ENCODE results near the gene COBL.

COBL gene

GRCh38 chr7:51043461-51043860, 273.1 kb downstream of the COBL start:
- TF ChIP-seq CTCF (IDR thresholded peaks at IDR 0.05) = no peak
- no peak overlapping the region for H2AFZ ChIP-seq
- H3K9ac ChIP-seq = no peak overlapping the region
- H3K27ac ChIP-seq = no peak overlapping the region
- H3K4me1 ChIP-seq = no peaks in the 10 kb centered on the region
- H3K4me3 ChIP-seq (ENCODE audit: low read depth, low read length) = no peak overlapping the region
- H3K27me3 ChIP-seq (ENCODE audit: control insufficient read depth, insufficient read depth, low read length) = no peaks in the 10 kb centered on the region
- H3K9me3 ChIP-seq (ENCODE audit: control insufficient read depth, low read length) = no peaks in the 10 kb centered on the region
- no peak overlapping the region for H3K4me2 ChIP-seq (ENCODE audit: low read length)
- no peaks in the 10 kb centered on the region for H3K79me2 ChIP-seq
- H3K36me3 ChIP-seq (ENCODE audit: control insufficient read depth, insufficient read depth, low read length) = no peaks in the 10 kb centered on the region

- Histone ChIP-seq H3K9me3 (ENCODE audit: control insufficient read depth, low read length) (no peaks in the 10 kb centered on the region), H3K79me2 (no peaks in the 10 kb centered on the region), H3K4me1 (no peaks in the 10 kb centered on the region), H3K27me3 (ENCODE audit: control insufficient read depth, insufficient read depth, low read length) (no peaks in the 10 kb centered on the region), H3K36me3 (ENCODE audit: control insufficient read depth, insufficient read depth, low read length) (no peaks in the 10 kb centered on the region), H3K4me2 (ENCODE audit: low read length) (no peak overlapping the region), H3K9ac (no peak overlapping the region), H2AFZ (no peak overlapping the region), H3K27ac (no peak overlapping the region), H3K4me3 (ENCODE audit: low read depth, low read length) (no peak overlapping the region)
- no peak for TF ChIP-seq CTCF (IDR thresholded peaks at IDR 0.05)
These were observed 275.8 kb downstream of the COBL start for GRCh38 chr7:51040787-51041186.

- no peaks in the 10 kb centered on the region for H3K79me2 ChIP-seq
- no peak overlapping the region for H3K4me3 ChIP-seq (ENCODE audit: low read depth, low read length)
- no peak overlapping the region for H3K4me2 ChIP-seq (ENCODE audit: low read length)
- no peak overlapping the region for H2AFZ ChIP-seq
- H3K9me3 ChIP-seq (ENCODE audit: control insufficient read depth, low read length) = no peaks in the 10 kb centered on the region
- no peaks in the 10 kb centered on the region for H3K36me3 ChIP-seq (ENCODE audit: control insufficient read depth, insufficient read depth, low read length)
- TF ChIP-seq CTCF (IDR thresholded peaks at IDR 0.05) = no peak
- H3K27me3 ChIP-seq (ENCODE audit: control insufficient read depth, insufficient read depth, low read length) = no peaks in the 10 kb centered on the region
- H3K9ac ChIP-seq = no peak overlapping the region
- no peak overlapping the region for H3K27ac ChIP-seq
- no peaks in the 10 kb centered on the region for H3K4me1 ChIP-seq
These were observed 278.0 kb downstream of the COBL start for GRCh38 chr7:51038573-51038972.

GRCh38 chr7:51035716-51036115, 280.9 kb downstream of the COBL start:
- no peak for TF ChIP-seq CTCF (IDR thresholded peaks at IDR 0.05)
- Histone ChIP-seq H3K4me2 (ENCODE audit: low read length) (no peak overlapping the region), H3K4me3 (ENCODE audit: low read depth, low read length) (no peak overlapping the region), H3K36me3 (ENCODE audit: control insufficient read depth, insufficient read depth, low read length) (no peaks in the 10 kb centered on the region), H3K79me2 (no peaks in the 10 kb centered on the region), H3K4me1 (no peaks in the 10 kb centered on the region), H2AFZ (no peak overlapping the region), H3K27me3 (ENCODE audit: control insufficient read depth, insufficient read depth, low read length) (no peaks in the 10 kb centered on the region), H3K9me3 (ENCODE audit: control insufficient read depth, low read length) (no peaks in the 10 kb centered on the region), H3K9ac (no peak overlapping the region), H3K27ac (no peak overlapping the region)

GRCh38 chr7:51034521-51035264, 281.9 kb downstream of the COBL start:
- H3K79me2 ChIP-seq = no peaks in the 10 kb centered on the region
- no peak overlapping the region for H3K4me2 ChIP-seq (ENCODE audit: low read length)
- no peaks in the 10 kb centered on the region for H3K36me3 ChIP-seq (ENCODE audit: control insufficient read depth, insufficient read depth, low read length)
- no peak overlapping the region for H3K9ac ChIP-seq
- TF ChIP-seq CTCF (IDR thresholded peaks at IDR 0.05) = no peak
- H3K9me3 ChIP-seq (ENCODE audit: control insufficient read depth, low read length) = no peaks in the 10 kb centered on the region
- no peak overlapping the region for H3K4me3 ChIP-seq (ENCODE audit: low read depth, low read length)
- H3K4me1 ChIP-seq = no peaks in the 10 kb centered on the region
- no peaks in the 10 kb centered on the region for H3K27me3 ChIP-seq (ENCODE audit: control insufficient read depth, insufficient read depth, low read length)
- H2AFZ ChIP-seq = no peak overlapping the region
- no peak overlapping the region for H3K27ac ChIP-seq
